Measurements from ENCODE around the gene PTPRR. TPM values are rescaled to one million over a fixed set of nuclear protein-coding genes. Genes with fewer than 3 reads are reported as not detected.

PTPRR gene
- total and polyA plus RNA-seq, 8 donors: 0.45 to 11.1 (median 3.9) TPM; not detected in 2

DNA sequence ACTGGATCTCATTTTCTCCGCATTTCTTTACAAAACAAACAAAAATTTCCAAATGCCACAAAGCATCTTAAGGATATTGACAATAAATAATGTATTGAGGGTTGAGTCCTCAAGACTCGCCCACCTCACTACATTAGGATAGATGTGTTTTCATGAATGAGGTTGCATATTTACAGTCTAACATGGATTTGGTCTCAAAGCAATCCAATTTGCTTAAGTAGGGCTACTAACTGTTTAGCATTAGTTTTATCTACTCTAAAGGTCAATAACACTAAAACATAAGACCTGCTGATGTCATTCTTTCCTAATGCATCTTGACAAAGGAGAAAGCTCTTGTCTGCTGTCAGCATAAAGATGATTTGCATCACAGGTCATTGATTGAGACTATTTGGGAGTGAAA is 82.4 kb downstream of the PTPRR start:
- Histone ChIP-seq H3K4me1 (no peaks in the 10 kb centered on the region), H3K4me3 (no peak overlapping the region), H3K9me3 (no peaks in the 10 kb centered on the region), H3K27ac (no peak overlapping the region), H3K36me3 (no peaks in the 10 kb centered on the region), H3K27me3 (no peaks in the 10 kb centered on the region)
- intact Hi-C loops (cut with DNase I; ENCODE audit: low total_unique reads): no loop called here
- WGBS, 5 donors: 46 to 70% (median 65%) methylated on average over 2 of the region's 2 CpGs
- TF ChIP-seq POLR2A (IDR thresholded peaks at IDR 0.05) (no peak), POLR2AphosphoS5 (IDR thresholded peaks at IDR 0.05) (no peak)
- DNase-seq: no peak

DNA sequence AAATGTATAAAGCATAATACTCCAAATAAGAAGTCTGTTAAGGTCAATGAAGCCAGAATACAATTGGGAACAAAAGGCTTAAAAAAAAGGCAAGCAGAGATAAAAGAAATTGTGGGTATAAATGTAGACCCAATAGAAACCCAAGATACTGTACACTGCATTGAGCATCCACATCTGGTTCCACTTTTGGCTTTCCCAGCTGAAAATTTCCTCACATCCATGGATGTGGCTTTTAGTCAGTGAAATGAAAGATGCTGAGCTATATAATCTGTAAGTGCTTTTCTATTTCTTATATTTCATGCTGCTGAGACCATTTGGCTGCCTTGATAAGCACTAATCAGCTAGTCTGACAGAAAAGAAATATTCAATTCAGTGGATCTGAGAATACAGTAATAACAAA is 83.5 kb downstream of the PTPRR start:
- intact Hi-C loops (cut with DNase I; ENCODE audit: low total_unique reads): no loop called here

DNA sequence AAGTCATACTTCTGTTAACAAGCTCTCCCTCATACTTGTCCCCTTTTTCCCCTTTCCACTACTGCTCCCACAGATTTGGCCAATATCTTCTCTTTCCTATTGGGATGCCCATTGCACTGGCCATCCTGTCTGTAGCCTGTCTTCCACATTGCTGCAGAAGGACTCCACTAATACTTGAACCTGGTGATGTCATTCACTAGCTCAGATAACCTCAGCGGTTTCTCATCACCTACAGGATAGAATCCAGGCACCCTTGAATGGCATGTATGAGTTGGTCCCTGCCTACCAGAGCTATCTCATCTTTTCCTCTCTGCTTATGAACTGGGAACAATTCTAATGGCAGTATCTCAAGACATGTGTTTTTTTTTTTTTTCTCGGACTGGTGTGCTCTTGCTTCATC is 84.6 kb downstream of the PTPRR start:
- H3K36me3 ChIP-seq: no peaks in the 10 kb centered on the region
- no peaks in the 10 kb centered on the region for H3K4me1 ChIP-seq
- WGBS, 5 donors: 76 to 85% (median 81%) methylated on average over 2 of the region's 2 CpGs
- H3K27me3 ChIP-seq: no peaks in the 10 kb centered on the region
- no peak for TF ChIP-seq POLR2A (IDR thresholded peaks at IDR 0.05)
- no peak for TF ChIP-seq POLR2AphosphoS5 (IDR thresholded peaks at IDR 0.05)
- TF ChIP-seq, protein P1, sequence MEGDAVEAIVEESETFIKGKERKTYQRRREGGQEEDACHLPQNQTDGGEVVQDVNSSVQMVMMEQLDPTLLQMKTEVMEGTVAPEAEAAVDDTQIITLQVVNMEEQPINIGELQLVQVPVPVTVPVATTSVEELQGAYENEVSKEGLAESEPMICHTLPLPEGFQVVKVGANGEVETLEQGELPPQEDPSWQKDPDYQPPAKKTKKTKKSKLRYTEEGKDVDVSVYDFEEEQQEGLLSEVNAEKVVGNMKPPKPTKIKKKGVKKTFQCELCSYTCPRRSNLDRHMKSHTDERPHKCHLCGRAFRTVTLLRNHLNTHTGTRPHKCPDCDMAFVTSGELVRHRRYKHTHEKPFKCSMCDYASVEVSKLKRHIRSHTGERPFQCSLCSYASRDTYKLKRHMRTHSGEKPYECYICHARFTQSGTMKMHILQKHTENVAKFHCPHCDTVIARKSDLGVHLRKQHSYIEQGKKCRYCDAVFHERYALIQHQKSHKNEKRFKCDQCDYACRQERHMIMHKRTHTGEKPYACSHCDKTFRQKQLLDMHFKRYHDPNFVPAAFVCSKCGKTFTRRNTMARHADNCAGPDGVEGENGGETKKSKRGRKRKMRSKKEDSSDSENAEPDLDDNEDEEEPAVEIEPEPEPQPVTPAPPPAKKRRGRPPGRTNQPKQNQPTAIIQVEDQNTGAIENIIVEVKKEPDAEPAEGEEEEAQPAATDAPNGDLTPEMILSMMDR (IDR thresholded peaks at IDR 0.05): no peak
- TF ChIP-seq EP300 (IDR thresholded peaks at IDR 0.05): no peak
- intact Hi-C loops (cut with DNase I; ENCODE audit: low total_unique reads): no loop called here
- no peaks in the 10 kb centered on the region for H3K9me3 ChIP-seq
- DNase-seq: no peak
- no peak overlapping the region for H3K4me3 ChIP-seq
- no peak overlapping the region for H3K27ac ChIP-seq

More for the DNA sequence above, 83.5 kb downstream of the PTPRR start:
- Histone ChIP-seq H3K4me1 (no peaks in the 10 kb centered on the region), H3K36me3 (no peaks in the 10 kb centered on the region), H3K9me3 (no peaks in the 10 kb centered on the region), H3K4me3 (no peak overlapping the region), H3K27ac (no peak overlapping the region), H3K27me3 (no peaks in the 10 kb centered on the region)
- TF ChIP-seq EP300 (IDR thresholded peaks at IDR 0.05): no peak
- TF ChIP-seq, protein P1 (IDR thresholded peaks at IDR 0.05): no peak
- no peak for TF ChIP-seq POLR2AphosphoS5 (IDR thresholded peaks at IDR 0.05)
- TF ChIP-seq POLR2A (IDR thresholded peaks at IDR 0.05): no peak
- no peak for DNase-seq

DNA sequence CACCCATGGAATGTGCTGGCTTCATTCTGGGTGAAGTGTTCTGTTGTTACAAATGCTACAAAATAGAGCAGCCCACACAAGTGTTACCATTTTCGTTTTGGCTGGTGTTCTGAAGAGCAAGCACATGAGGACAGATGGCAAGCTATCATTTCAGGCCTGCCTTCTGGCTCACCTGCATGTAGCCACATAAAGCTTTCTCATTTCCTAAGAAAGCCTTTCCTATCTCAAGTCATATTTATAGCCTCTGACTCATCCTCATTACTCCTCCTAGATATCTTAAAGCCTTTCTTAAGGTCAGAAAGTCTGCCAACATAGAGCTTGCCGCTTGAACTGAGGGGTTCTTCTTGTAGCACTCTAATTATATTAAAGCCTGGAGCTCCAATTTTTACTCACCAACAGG is 89.0 kb downstream of the PTPRR start:
- Histone ChIP-seq H3K36me3 (no peaks in the 10 kb centered on the region), H3K9me3 (no peaks in the 10 kb centered on the region), H3K4me1 (no peaks in the 10 kb centered on the region), H3K27me3 (no peaks in the 10 kb centered on the region), H3K27ac (no peak overlapping the region), H3K4me3 (no peak overlapping the region)
- TF ChIP-seq EP300 (IDR thresholded peaks at IDR 0.05) (no peak), POLR2A (IDR thresholded peaks at IDR 0.05) (no peak), POLR2AphosphoS5 (IDR thresholded peaks at IDR 0.05) (no peak)
- TF ChIP-seq, protein P1 (IDR thresholded peaks at IDR 0.05): no peak
- intact Hi-C loops (cut with DNase I; ENCODE audit: low total_unique reads): no loop called here
- no peak for DNase-seq
- WGBS, 5 donors: 47 to 62% (median 58%) methylated on average over 2 of the region's 2 CpGs

DNA sequence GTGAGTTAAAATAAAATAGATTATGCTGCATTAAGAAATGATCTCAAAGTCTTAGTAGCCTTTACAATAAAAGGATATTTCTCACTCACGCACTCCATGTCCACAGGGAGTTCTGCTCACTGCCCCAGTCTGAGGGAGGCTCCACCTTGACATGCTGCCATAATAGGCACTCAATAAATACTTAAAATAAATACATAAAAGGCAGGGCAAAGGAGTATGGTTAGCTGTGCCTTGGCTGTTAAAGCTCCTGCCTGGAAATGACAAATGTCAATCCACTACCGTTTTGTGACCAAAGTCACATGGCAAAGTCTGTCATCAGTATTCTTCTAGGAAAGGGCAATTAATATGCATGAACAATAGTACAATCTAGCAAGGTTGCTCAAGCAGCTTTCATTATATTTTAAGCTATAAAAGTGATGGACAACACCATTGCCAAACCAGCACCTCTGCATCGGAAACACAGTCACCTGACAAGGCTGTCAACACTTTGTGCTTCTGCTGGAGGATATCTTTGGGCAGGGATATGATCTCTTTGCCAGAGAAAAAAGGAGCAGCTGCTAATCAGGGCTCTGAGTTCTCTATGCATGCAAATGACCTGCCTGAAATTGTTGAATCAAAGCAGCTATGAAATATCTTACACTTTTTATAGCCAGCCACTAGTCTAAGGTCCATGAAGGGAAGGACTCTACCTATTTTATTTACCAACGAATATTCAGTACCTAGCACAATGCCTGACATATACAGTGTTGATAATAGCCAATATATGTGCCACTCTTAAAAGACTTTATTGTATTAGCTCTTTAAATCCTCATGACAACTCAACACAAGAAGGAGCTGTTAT is 90.1 kb downstream of the PTPRR start:
- Histone ChIP-seq H3K36me3 (no peaks in the 10 kb centered on the region), H3K9me3 (no peaks in the 10 kb centered on the region), H3K4me3 (no peak overlapping the region), H3K27ac (no peak overlapping the region), H3K4me1 (no peaks in the 10 kb centered on the region), H3K27me3 (no peaks in the 10 kb centered on the region)
- intact Hi-C loops (cut with DNase I; ENCODE audit: low total_unique reads): no loop called here
- no peak for DNase-seq
- TF ChIP-seq POLR2A (IDR thresholded peaks at IDR 0.05): no peak
- 71 to 85% (median 83%) methylated on average over 4 of the region's 4 CpGs for WGBS, 5 donors

All from stomach (tissue), 9 donors.